NOMO-1 treated with dmso at 0.1 percent for 144 hours (cell line): ENCODE data around the gene FAM168A.

Source experiments
- DNase-seq: peaks from one replicate; lab custom pipeline; 2025; ENCODE audit not compliant: unreplicated experiment; lab: John Stamatoyannopoulos, UW

Gene FAM168A

DNA sequence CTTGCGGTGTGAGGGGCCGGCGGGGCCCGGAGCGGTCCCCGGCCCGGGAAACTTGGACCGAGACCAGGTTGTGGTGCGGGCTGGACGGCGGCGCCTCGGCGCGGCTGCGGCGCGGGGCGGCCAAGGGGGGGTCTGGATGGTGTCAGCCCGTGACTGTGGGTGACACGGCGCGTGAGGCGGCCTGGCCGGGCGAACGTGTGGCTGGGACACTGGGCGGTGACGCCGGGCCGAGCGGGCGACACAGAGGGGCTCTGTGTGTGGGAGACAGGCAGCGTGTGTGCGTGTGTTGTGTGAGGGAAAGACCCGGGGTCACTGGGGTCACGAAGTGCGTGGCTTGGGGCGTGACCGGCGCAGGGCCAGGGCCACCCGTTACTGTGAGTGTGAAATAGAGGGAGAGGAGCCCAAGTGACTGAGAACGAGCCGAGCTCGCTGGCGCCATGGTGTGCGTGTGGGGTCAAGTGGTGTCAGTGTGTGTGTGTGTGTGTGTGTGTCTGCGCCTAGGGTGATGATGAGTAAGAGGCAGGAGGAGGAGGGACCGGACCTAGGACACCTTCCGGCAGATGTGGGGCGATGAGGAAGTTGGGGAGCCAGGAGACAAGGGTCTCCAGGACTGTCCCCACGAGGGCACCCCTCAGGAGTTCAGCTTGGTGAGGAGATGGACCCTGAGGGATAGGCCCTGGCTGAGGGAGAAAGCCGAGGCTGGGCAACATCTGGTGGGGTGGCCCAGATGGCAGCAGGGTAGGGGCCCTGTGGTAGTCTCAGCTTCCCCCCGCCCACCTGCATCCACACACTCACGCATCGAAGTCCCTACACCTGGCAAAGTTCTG lies 220.9 kb downstream of the FAM168A start:
- DNase-seq, result peak; percentile 87

- DNase-seq, result peak; percentile 90
These were observed 221.6 kb downstream of the FAM168A start, which contains the start of gene RELT for GRCh38 chr11:73376160-73376802. Gene RELT (plus strand): TSS chr11:73376399. CDS start chr11:73389137, 12,738 bp downstream.

DNA sequence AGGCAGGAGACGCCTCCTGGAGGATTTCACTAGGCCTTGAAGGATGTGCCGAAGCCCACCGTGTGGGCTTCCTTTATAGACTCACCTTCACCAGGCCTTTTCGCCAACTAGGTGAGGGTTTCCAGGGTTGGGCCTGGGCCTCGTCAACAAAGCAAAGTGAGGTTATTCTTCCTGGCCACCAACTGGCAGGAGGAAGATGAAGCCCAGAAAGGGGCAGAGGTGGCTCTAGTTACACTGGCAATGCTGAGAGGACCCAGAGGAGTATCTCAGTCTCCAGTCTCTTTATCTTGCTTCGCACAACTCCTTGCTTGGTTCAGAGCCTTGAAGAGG lies 222.1 kb downstream of the FAM168A start:
- no peak for DNase-seq

- no peak for DNase-seq
These were observed 223.8 kb downstream of the FAM168A start for GRCh38 chr11:73374151-73374550.

- DNase-seq, result peak; percentile 47
These were observed 225.4 kb downstream of the FAM168A start for GRCh38 chr11:73372375-73372993.

- no peak for DNase-seq
These were observed 230.4 kb downstream of the FAM168A start for GRCh38 chr11:73367482-73368024.

DNA sequence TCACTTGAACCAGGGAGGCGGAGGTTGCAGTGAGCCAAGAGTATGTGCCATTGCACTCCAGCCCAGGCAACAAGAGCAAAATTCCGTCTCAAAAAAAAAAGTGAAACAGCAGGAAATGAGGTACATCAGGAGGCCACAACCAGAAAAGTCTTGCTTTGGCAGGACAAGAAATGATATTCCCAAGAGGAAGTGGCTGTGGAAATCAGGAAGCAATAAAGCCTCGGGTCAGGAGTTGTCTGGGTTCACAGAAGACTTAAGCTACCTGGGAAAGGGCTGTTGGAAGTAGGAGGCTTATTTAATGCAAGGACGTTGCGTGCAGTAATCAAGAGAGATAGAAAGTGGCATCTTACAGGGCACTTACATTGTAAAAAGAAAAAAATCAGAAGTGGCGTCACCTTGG lies 231.0 kb downstream of the FAM168A start:
- no peak for DNase-seq

DNA sequence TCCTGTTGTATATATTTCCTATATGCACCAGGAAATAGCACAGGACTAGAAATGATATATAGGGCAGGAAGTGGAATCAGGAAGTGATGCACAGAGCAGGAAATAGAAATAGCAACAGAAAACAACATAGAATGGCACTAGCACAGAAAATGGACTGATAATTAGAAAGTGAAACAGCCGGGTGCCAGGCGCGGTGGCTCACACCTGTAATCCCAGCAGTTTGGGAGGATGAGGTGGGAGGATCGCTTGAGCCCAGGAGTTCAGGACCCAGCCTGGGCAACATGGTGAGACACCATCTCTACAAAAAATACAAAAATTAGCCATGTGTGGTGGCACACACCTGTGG lies 231.7 kb downstream of the FAM168A start:
- no peak for DNase-seq

DNA sequence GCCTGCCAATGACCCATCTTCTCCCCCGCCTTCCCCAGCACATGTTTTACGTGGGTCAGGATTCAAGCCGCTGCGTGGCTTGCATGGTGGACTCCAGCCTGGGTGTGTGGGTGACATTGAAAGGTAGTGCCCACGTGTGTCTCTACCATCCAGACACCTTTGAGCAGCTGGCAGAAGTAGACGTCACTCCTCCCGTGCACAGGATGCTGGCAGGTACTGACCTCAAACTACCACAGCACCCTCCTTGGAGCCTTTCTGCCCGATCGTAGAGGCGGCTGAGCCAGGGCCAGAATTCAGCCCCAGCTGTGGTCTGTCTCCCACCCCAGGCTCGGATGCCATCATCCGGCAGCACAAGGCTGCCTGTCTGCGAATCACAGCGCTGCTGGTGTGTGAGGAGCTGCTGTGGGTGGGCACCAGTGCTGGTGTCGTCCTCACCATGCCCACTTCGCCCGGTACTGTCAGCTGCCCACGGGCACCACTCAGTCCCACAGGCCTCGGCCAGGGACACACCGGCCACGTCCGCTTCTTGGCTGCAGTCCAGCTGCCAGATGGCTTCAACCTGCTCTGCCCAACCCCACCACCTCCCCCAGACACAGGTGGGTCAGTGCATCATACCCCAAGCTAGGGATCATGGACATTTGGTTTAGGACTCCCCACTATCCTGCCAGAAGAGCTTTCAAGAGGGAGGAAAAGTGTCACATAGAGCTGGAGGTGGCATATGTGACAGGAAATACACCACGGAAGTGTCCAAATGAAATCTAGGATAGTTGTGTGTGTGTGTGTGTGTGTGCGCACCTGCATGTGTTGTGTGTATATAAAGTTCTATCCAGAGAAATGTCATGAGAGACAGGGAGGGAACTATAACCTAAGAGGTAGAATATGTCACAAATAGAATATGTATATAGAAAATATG lies 232.3 kb downstream of the FAM168A start:
- no peak for DNase-seq

GRCh38 chr11:73363147-73363546 lies 234.8 kb downstream of the FAM168A start:
- DNase-seq, result no peak

DNA sequence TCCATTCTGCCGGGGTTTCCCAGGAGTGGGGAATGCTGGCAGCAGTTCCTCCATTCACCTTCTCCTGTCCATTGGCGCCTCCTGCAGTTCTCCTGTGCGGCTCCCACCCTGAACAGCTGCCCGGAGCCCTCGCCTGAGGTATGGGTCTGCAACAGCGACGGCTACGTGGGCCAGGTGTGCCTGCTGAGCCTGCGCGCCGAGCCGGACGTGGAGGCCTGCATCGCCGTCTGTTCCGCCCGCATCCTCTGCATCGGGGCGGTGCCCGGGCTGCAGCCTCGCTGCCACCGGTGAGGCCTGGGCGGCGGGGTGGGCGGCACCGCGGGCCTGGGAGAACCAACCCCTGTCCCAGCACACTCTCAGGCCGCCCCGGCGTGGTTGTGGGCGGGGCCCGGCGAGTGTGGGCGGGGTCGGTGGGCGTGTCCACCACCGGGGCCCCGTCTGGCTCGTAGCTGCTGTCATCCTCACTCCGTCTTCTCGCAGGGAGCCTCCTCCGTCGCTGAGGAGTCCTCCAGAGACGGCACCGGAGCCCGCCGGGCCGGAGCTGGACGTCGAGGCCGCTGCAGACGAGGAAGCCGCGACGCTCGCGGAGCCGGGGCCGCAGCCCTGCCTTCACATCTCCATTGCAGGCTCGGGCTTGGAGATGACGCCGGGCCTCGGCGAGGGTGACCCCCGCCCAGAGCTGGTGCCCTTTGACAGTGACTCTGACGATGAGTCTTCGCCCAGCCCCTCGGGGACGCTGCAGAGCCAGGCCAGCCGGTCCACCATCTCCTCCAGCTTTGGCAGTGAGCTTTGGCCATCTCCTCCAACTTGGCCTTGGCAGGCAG lies 235.7 kb downstream of the FAM168A start:
- no peak for DNase-seq

DNA sequence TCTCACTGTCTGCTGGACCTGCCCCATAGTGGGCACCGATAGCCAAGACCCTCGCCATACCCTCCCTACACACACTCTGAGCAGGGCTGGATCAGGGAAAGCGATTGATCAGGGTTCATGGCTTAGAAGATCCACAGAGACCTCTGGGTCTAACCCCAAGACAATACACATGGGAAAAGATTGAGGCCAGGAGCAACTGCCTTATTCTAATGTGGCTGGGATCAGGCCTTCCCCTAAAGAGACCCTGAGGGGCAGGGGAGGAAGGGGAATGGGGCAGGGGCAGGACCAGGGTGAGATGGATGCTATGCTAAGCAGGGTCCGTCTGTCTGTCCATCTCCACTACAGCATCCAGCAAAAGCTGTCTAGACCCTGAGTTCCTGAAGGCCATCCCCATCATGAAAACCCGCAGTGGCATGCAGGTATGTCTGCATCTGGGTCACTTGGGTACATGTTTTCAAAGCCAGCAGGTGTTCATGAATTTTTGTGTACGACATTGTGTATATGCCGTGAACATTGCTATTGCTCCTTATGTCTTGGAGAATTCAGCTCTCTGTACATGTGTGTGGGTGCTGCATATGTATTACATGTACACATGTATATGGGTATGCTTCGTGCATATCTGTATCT lies 237.1 kb downstream of the FAM168A start:
- no peak for DNase-seq

GRCh38 chr11:73359930-73360742 lies 237.8 kb downstream of the FAM168A start:
- no peak for DNase-seq

- DNase-seq, result no peak
These were observed 238.6 kb downstream of the FAM168A start for GRCh38 chr11:73359341-73359740.

DNA sequence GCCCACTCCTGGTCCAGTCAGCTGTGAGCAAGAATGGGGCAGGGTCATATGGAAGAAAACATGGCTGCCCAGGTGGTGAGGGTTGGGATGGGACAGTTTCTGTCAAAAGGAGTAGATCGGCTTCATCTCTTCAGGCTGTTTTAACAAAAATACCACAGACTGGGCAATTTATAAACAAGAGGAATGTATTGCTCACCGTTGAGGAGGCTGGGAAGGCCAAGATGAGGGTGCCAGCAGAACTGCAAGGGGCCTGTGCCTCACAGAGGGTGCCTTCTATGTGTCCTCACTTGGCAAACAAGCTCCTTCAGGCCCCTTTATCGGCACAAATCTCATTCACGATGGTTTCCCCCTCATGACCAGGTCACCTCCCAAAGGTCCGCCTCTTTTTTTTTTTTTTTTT lies 239.8 kb downstream of the FAM168A start:
- no peak for DNase-seq

GRCh38 chr11:73356979-73357860 lies 240.7 kb downstream of the FAM168A start:
- no peak for DNase-seq

DNA sequence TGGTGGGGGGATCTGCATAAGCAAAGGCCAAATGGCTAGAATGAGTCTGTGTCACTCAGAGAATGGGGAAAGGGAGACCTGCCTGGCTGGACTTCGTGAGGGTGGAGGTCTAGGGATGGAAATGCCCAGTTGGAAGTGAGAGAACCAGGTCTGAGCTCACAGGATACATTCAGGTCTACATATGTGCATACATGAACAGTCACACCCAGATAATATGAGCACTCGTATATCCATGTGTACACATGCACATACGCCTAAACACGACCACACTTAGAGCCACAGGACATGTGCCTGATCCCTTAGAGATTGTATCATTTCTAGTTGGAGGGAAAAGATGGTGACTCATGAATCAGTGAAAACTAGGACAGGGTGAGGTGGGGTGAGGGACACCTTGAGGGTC lies 242.8 kb downstream of the FAM168A start:
- no peak for DNase-seq

DNA sequence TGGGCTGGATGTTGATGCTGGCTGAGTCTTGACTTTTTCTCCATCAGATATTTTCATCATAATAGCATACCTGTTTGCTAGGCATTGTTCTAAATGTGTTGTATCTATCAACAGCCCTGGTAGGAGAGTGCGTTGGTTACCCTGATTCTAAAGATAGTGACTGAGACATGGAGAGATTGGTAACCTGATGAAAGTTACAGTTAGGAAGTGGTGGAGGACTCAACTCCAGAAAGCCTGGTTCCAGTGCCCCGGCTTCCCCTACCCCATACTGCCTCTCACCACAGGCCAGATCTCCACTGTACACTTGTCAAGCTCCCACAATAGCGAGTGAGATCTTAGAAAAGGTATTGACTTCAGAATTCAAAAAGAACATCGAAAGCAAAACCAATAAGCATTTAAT lies 244.5 kb downstream of the FAM168A start:
- no peak for DNase-seq
